ENCODE results near the gene P2RY6. TPM values are rescaled to one million over a fixed set of nuclear protein-coding genes. Genes with fewer than 3 reads are reported as not detected.

P2RY6 gene
- total and polyA plus RNA-seq, 2 experiments from 2014 or later, result 2.6 to 8.9 TPM

DNA sequence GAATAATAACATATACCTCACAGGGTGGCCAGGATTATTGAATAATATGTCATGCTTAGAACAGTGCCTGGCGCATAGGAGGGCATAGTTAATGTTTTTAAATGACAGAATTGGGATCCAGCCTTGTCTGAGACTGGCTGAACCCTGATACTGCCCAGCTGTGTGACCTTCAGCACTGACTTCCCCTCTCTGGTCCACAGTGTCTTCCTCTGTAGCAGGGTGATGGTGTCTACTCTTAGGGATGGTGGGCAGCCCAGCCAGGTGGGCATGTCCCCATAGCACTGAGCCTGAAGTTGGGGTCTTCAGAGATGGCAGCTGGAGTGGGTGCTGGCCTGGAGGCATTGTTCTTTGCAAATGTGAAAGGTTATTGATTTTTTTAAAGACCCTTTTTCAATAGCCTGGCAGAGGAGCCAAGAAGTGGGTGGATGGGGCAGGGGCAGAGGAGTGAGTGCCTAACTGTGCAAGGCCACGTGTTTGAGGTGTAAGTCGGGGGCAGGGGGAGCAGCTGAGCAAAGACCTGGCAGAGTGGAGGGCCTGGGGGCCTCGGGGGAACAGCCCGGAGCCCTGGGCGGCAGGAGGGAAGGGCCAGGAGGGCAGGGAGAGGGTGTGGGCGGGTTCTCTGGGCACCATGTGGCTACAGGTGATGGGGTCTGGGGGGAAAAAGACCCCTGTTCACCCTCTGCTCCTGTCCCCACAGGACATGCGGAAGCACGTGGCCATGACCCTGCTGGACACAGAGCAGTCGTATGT, 74.2 kb downstream of the P2RY6 start:
- Histone ChIP-seq H3K27ac (no peak overlapping the region), H3K9me2 (replicated peaks; ENCODE audit: insufficient read depth) (no peaks in the 10 kb centered on the region), H3K4me2 (no peak overlapping the region), H3K36me3 (replicated peaks; ENCODE audit: insufficient read depth, low read depth) (no peaks in the 10 kb centered on the region), H3K4me1 (ENCODE audit: insufficient read depth) (peaks cover 10% of the 10 kb centered on the region), H3K27me3 (no peaks in the 10 kb centered on the region), H2AFZ (no peak overlapping the region), H3K4me3 (no peak overlapping the region), H3K79me2 (peaks cover 48% of the 10 kb centered on the region), H4K20me1 (ENCODE audit: insufficient read depth, poor library complexity, severe bottlenecking) (peaks cover 47% of the 10 kb centered on the region), H3K9me3 (ENCODE audit: low read depth) (no peaks in the 10 kb centered on the region)
- WGBS (ENCODE audit: low lambda C conversion rate, missing lambda C conversion rate), result 84% methylated on average over 10 of the region's 10 CpGs
- TF ChIP-seq EZH2 (IDR thresholded peaks at IDR 0.05; ENCODE audit: borderline replicate concordance) (no peak), EZH2phosphoT487 (IDR thresholded peaks at IDR 0.05; ENCODE audit: low read depth, severe bottlenecking, unreplicated experiment) (no peak)
- TF ChIP-seq, protein P1, sequence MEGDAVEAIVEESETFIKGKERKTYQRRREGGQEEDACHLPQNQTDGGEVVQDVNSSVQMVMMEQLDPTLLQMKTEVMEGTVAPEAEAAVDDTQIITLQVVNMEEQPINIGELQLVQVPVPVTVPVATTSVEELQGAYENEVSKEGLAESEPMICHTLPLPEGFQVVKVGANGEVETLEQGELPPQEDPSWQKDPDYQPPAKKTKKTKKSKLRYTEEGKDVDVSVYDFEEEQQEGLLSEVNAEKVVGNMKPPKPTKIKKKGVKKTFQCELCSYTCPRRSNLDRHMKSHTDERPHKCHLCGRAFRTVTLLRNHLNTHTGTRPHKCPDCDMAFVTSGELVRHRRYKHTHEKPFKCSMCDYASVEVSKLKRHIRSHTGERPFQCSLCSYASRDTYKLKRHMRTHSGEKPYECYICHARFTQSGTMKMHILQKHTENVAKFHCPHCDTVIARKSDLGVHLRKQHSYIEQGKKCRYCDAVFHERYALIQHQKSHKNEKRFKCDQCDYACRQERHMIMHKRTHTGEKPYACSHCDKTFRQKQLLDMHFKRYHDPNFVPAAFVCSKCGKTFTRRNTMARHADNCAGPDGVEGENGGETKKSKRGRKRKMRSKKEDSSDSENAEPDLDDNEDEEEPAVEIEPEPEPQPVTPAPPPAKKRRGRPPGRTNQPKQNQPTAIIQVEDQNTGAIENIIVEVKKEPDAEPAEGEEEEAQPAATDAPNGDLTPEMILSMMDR (IDR thresholded peaks at IDR 0.05; ENCODE audit: poor library complexity), result no peak
- DNase-seq (ENCODE audit: low spot score), result no peak

DNA sequence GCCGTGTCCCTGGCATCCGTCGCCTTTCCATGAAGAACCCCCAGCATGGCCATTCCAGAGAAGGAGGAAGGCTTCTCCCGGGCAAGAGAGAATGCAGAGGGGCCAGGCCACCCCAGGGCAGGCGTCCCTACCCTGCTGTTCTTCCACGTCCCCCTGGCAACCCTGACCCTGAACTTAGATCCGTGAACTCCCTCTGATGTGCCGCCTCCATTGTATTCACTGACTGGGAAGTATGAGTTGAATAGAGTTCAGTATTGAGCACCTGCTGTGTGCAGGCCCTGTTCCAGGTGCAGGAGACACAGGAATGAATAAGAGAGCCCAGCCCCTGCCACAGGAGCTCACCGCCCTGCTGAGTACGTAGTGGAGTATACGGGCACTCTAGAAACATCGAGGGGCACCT, 74.9 kb downstream of the P2RY6 start:
- peaks cover 10% of the 10 kb centered on the region for H3K4me1 ChIP-seq (ENCODE audit: insufficient read depth)
- H3K27ac ChIP-seq, result no peak overlapping the region
- H3K27me3 ChIP-seq, result no peaks in the 10 kb centered on the region
- no peak overlapping the region for H3K4me3 ChIP-seq
- TF ChIP-seq EZH2 (IDR thresholded peaks at IDR 0.05; ENCODE audit: borderline replicate concordance), result no peak
- TF ChIP-seq, protein P1 (IDR thresholded peaks at IDR 0.05; ENCODE audit: poor library complexity), result no peak
- no peak for TF ChIP-seq EZH2phosphoT487 (IDR thresholded peaks at IDR 0.05; ENCODE audit: low read depth, severe bottlenecking, unreplicated experiment)
- H3K9me2 ChIP-seq (replicated peaks; ENCODE audit: insufficient read depth), result no peaks in the 10 kb centered on the region
- H4K20me1 ChIP-seq (ENCODE audit: insufficient read depth, poor library complexity, severe bottlenecking), result peaks cover 47% of the 10 kb centered on the region
- WGBS (ENCODE audit: low lambda C conversion rate, missing lambda C conversion rate), result 88% methylated on average over 12 of the region's 12 CpGs
- no peaks in the 10 kb centered on the region for H3K9me3 ChIP-seq (ENCODE audit: low read depth)
- DNase-seq (ENCODE audit: low spot score), result no peak
- H2AFZ ChIP-seq, result no peak overlapping the region
- H3K79me2 ChIP-seq, result peaks cover 48% of the 10 kb centered on the region
- no peak overlapping the region for H3K4me2 ChIP-seq
- no peaks in the 10 kb centered on the region for H3K36me3 ChIP-seq (replicated peaks; ENCODE audit: insufficient read depth, low read depth)

Other genes starting within 250 kb of the P2RY6 start
- gene FCHSD2, start 130.0 kb upstream of the P2RY6 start, total RNA-seq, result 13.1 and 14.2 TPM in 2 replicates
- gene FCHSD2, start 130.0 kb upstream of the P2RY6 start, polyA plus RNA-seq, result 9.1 and 11.0 TPM in 2 replicates
- gene P2RY2, start 54.1 kb upstream of the P2RY6 start, total RNA-seq, result 6.3 and 6.7 TPM in 2 replicates
- gene P2RY2, start 54.1 kb upstream of the P2RY6 start, polyA plus RNA-seq, result 1.8 and 2.5 TPM in 2 replicates
- gene ARHGEF17, start 35.9 kb downstream of the P2RY6 start, total RNA-seq, result 26.6 and 35.6 TPM in 2 replicates
- gene ARHGEF17, start 35.9 kb downstream of the P2RY6 start, polyA plus RNA-seq, result 30.2 and 36.2 TPM in 2 replicates
- gene RELT, start 104.1 kb downstream of the P2RY6 start, total RNA-seq, result 2.3 and 3.4 TPM in 2 replicates
- gene RELT, start 104.1 kb downstream of the P2RY6 start, polyA plus RNA-seq, result 1.6 and 2.7 TPM in 2 replicates